B cell (primary cell): ENCODE results near the gene KCTD10. TPM values are rescaled to one million over a fixed set of nuclear protein-coding genes. Genes with fewer than 3 reads are reported as not detected.

Source experiments
- ATAC-seq: fragments of 200-7000 bp; cut with Tn5 transposase; one replicate; pipeline ENCODE4 v1.10.0; 2021; ENCODE audit warnings: low read depth, mild to moderate bottlenecking, moderate number of reproducible peaks, moderate library complexity
- CTCF ChIA-PET: fragments of 350-600 bp; sonication (Branson Sonifier 250); formaldehyde crosslinking; loops from one replicate; lab custom pipeline; 2021; ENCODE audit warnings: antibody characterized with exemption, inconsistent platforms; lab: Charles Lee
- POLR2A ChIA-PET: fragments of 350-600 bp; sonication (Branson Sonifier 250); formaldehyde crosslinking; loops from one replicate; lab custom pipeline; 2021; ENCODE audit warnings: antibody characterized with exemption; lab: Charles Lee
- DNase-seq: peaks from one replicate; pipeline ENCODE4 v3.0.0; 2013
- H2AFZ ChIP-seq: 2 replicates; pipeline ENCODE4 v1.6.1; 2012; ENCODE audit warnings: mild to moderate bottlenecking, low read depth, low read length; ENCODE audit not compliant: insufficient read depth, poor library complexity, severe bottlenecking
- H3K27ac ChIP-seq, 2 donors: 1 replicate in 1 of 2; 2 replicates in 1 of 2; pipeline ENCODE4 v1.5.1; 2012 to 2013; ENCODE audit warnings: low read length in 2 of 2, mild to moderate bottlenecking in 2 of 2, moderate library complexity in 1 of 2
- H3K27me3 ChIP-seq, 4 experiments: fragments of 200-600 bp in 1 of 4; sonication (generic) in 1 of 4; replicated peaks in 1 of 4; 1 replicate in 2 of 4; 2 replicates in 2 of 4; pipeline versions ENCODE4 v1.6.1 to v1.7.0; 2013 to 2016; ENCODE audit warnings: low read length in 3 of 4, mild to moderate bottlenecking in 2 of 4, mixed read lengths in 1 of 4, moderate library complexity in 1 of 4; ENCODE audit not compliant: insufficient read depth in 4 of 4, control insufficient read depth in 3 of 4; ENCODE audit errors: control extremely low read depth in 1 of 4
- H3K36me3 ChIP-seq, 2 experiments: replicated peaks in 1 of 2; 1 replicate in 1 of 2; 2 replicates in 1 of 2; pipeline versions ENCODE4 v1.6.1 to v1.7.1; 2013; ENCODE audit warnings: low read length in 1 of 2; ENCODE audit not compliant: insufficient read depth in 2 of 2, control insufficient read depth in 1 of 2; ENCODE audit errors: control extremely low read depth in 1 of 2, extremely low read depth in 1 of 2
- H3K4me1 ChIP-seq, 2 donors: fragments of 200-600 bp in 1 of 2; sonication (generic) in 1 of 2; 1 replicate in 1 of 2; 2 replicates in 1 of 2; pipeline versions ENCODE4 v1.5.1 to v1.6.1; 2013 to 2017; ENCODE audit warnings: low read length in 2 of 2; ENCODE audit not compliant: control insufficient read depth in 2 of 2, insufficient read depth in 2 of 2
- H3K4me2 ChIP-seq: replicated peaks from 2 replicates; pipeline ENCODE3; 2012; ENCODE audit warnings: mild to moderate bottlenecking, low read depth, low read length; ENCODE audit not compliant: poor library complexity, severe bottlenecking
- H3K4me3 ChIP-seq, 5 experiments: fragments of 200-600 bp in 1 of 5; sonication (generic) in 1 of 5; 1 replicate in 3 of 5; 2 replicates in 2 of 5; pipeline versions ENCODE4 v1.5.1 to v1.7.0; 2011 to 2016; ENCODE audit warnings: low read length in 4 of 5, mild to moderate bottlenecking in 4 of 5, low read depth in 2 of 5, control low read depth in 1 of 5, moderate library complexity in 1 of 5; ENCODE audit not compliant: insufficient read depth in 1 of 5; ENCODE audit errors: control extremely low read depth in 1 of 5, extremely low read depth in 1 of 5
- H3K79me2 ChIP-seq: fragments of 200-600 bp; sonication (generic); one replicate; pipeline ENCODE4 v1.6.0; 2016; ENCODE audit warnings: low read length; ENCODE audit not compliant: control insufficient read depth, insufficient read depth
- H3K9ac ChIP-seq: fragments of 200-600 bp; sonication (generic); 2 replicates; pipeline ENCODE4 v1.6.1; 2017; ENCODE audit warnings: mild to moderate bottlenecking, low read length, moderate library complexity
- H3K9me3 ChIP-seq, 3 donors: one replicate each; pipeline versions ENCODE4 v1.6.1 to v1.7.1; 2013; ENCODE audit warnings: low read length in 2 of 3; ENCODE audit not compliant: control insufficient read depth in 2 of 3, insufficient read depth in 1 of 3; ENCODE audit errors: control extremely low read depth in 1 of 3
- H4K20me1 ChIP-seq: 2 replicates; pipeline ENCODE4 v1.6.0; 2012; ENCODE audit warnings: mild to moderate bottlenecking, low read length; ENCODE audit not compliant: insufficient read depth, control insufficient read depth, poor library complexity, severe bottlenecking
- H3K27ac Mint-ChIP-seq: one replicate; pipeline ENCODE4 v1.8.0; 2021; ENCODE audit warnings: mixed read lengths
- H3K27me3 Mint-ChIP-seq: one replicate; pipeline ENCODE4 v1.8.0; 2021; ENCODE audit warnings: mixed read lengths
- H3K4me1 Mint-ChIP-seq: one replicate; pipeline ENCODE4 v1.8.0; 2021; ENCODE audit warnings: mixed read lengths
- H3K4me3 Mint-ChIP-seq: one replicate; pipeline ENCODE4 v1.8.0; 2021; ENCODE audit warnings: mixed read lengths
- H3K9me3 Mint-ChIP-seq: one replicate; pipeline ENCODE4 v1.8.0; 2022; ENCODE audit warnings: mixed read lengths; ENCODE audit not compliant: insufficient read depth
- CTCF ChIP-seq: fragments of 200-600 bp; IDR thresholded peaks from one replicate; pipeline ENCODE4 v1.8.0; 2022; ENCODE audit warnings: antibody characterized with exemption, mild to moderate bottlenecking
- EZH2 ChIP-seq: IDR thresholded peaks from 2 replicates; pipeline ENCODE4 v1.6.1; 2012; ENCODE audit warnings: borderline replicate concordance, low read depth, mild to moderate bottlenecking, moderate library complexity, low read length; ENCODE audit not compliant: insufficient read depth, poor library complexity, severe bottlenecking
- WGBS: methylation state at CpG from one replicate; pipeline ENCODE4 v1.1.5; 2013; ENCODE audit warnings: missing lambda C conversion rate; ENCODE audit not compliant: insufficient coverage; 5-methylcytosine and 5-hydroxymethylcytosine counted together
- intact Hi-C: fragments of 100-400 bp; cut with micrococcal nuclease; formaldehyde crosslinking; loops from one replicate; pipeline ENCODE4 v1.10.0; 2022
- polyA plus RNA-seq: library from polyadenylated mRNA; depleted of rRNA; stranded (reverse); fragments of >200 nt; gene quantifications from 2 replicates; pipeline ENCODE4 v1.2.3, GENCODE V29; 2012
- total RNA-seq, 2 donors: library from RNA; stranded (reverse); fragments of 120-200 nt in 1 of 2; gene quantifications; 1 replicate in 1 of 2; 2 replicates in 1 of 2; pipeline versions ENCODE4 v1.2.3 to v1.2.4, GENCODE V29; 2013 to 2022

The KCTD10 gene
- total and polyA plus RNA-seq, 2 donors (not counting 1 experiment from before 2014, with no cell fraction given): 15.4 to 30.9 TPM

DNA sequence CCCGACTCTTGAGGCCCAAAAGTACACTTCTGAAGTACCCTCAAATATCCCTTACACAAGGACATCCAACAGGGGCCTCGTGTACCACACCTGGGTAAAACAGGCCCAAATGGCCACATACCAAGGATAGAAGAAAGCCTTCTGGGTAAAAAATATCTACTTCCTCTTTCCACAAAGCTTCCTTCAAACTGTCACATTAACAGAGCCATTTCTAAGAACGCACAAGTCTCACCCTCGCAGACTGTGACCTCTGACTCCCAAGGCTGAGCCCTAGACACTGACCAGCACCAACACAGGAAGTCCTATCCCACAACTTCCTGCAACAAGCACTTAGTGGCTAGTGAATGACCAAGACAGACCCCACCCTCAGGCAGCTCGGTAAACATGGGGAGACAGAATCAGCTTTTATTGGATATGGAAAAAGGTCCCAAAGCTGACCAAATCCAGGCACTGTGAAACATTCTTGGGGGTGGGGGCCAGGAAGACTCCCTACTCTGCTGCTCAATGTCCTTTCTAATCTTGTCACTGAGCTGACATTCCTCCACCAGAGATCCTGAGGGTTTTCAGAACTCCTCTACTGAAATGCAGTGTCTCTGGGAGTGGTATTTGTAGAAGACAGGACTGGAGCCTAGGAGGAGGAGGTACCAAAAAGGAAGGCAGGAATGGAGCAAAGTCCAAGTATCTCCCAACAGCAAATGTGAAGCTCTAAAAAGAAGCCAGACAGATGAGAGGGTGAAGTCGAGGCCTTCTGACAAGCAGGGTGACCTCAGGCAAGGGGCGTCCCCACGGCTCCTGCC lies 15.9 kb downstream of the KCTD10 start:
- 71% methylated on average over 6 of the region's 8 CpGs for WGBS
- Mint-ChIP-seq H3K4me3 (no peak overlapping the region), H3K27ac (peak overlapping the region; percentile 73), H3K4me1 (peaks cover 21% of the 10 kb centered on the region), H3K27me3 (no peaks in the 10 kb centered on the region), H3K9me3 (no peaks in the 10 kb centered on the region)
- Histone ChIP-seq H3K27me3 (no peaks in the 10 kb centered on the region), H3K9ac (peak overlapping the region; percentile 31), H3K4me3 (no peak overlapping the region), H3K4me1 (peaks cover 8 to 11% of the 10 kb centered on the region in 2 donors), H2AFZ (peak overlapping the region; percentile 53), H3K9me3 (no peaks in the 10 kb centered on the region), H3K4me2 (peak overlapping the region; percentile 44), H3K36me3 (peaks cover 9 to 33% of the 10 kb centered on the region in 2 experiments), H3K79me2 (peaks cover 61% of the 10 kb centered on the region), H3K27ac (peak overlapping the region; percentile 1 to 35), H4K20me1 (peaks cover 38% of the 10 kb centered on the region)
- no peak for TF ChIP-seq EZH2
- TF ChIP-seq CTCF: no peak
- CTCF ChIA-PET: no interaction called here
- ATAC-seq (peak; percentile 21), DNase-seq (peak; percentile 32)
- intact Hi-C loops: no loop called here
- POLR2A ChIA-PET: no interaction called here

- 91% methylated on average over 13 of the region's 13 CpGs for WGBS
- CTCF ChIA-PET: interaction anchor here (0.5 kb wide), 1 partner anchor 89 kb away, joined by 3 read pairs; no protein-coding TSS in a partner anchor
Measured at GRCh38 chr12:109460538-109460937, 16.6 kb downstream of the KCTD10 start.

More at GRCh38 chr12:109460538-109460937, 16.6 kb downstream of the KCTD10 start:
- H3K27ac Mint-ChIP-seq: no peak overlapping the region
- Histone ChIP-seq H3K27me3 (no peaks in the 10 kb centered on the region), H3K36me3 (peaks cover 13 to 37% of the 10 kb centered on the region in 2 experiments), H3K4me2 (no peak overlapping the region), H2AFZ (no peak overlapping the region), H3K4me3 (no peak overlapping the region), H4K20me1 (peaks cover 30% of the 10 kb centered on the region), H3K9me3 (no peaks in the 10 kb centered on the region), H3K9ac (no peak overlapping the region), H3K4me1 (peaks cover 8 to 11% of the 10 kb centered on the region in 2 donors), H3K27ac (peak overlapping the region in 1 of 2 donors; percentile 35), H3K79me2 (peaks cover 54% of the 10 kb centered on the region)
- intact Hi-C loops: no loop called here
- no peak for ATAC-seq
- H3K4me3 Mint-ChIP-seq: no peak overlapping the region
- H3K4me1 Mint-ChIP-seq: peaks cover 21% of the 10 kb centered on the region
- no peaks in the 10 kb centered on the region for H3K9me3 Mint-ChIP-seq
- H3K27me3 Mint-ChIP-seq: no peaks in the 10 kb centered on the region
- DNase-seq: no peak
- POLR2A ChIA-PET: no interaction called here
- no peak for TF ChIP-seq CTCF
- TF ChIP-seq EZH2: no peak
